Germinal center (tissue), 1 donor: ENCODE measurements around the gene ANKRD63.

Source experiments
- DNase-seq: peaks from one replicate; pipeline ENCODE4 v3.0.0; 2012; ENCODE audit warnings: mixed read lengths, low spot score

Gene ANKRD63

GRCh38 chr15:40282869-40283614 lies at the start of gene ANKRD63:
TSS of gene ANKRD63 (minus strand) at chr15:40283064. CDS start at chr15:40282586, 478 bp downstream.
- peak; percentile 74 for DNase-seq

GRCh38 chr15:40332113-40332781 lies 49.4 kb upstream of the ANKRD63 start:
- no peak for DNase-seq

GRCh38 chr15:40331637-40332036 lies 48.8 kb upstream of the ANKRD63 start:
- DNase-seq, result no peak

GRCh38 chr15:40331026-40331425 lies 48.2 kb upstream of the ANKRD63 start:
- DNase-seq, result no peak

GRCh38 chr15:40330368-40330836 lies 47.5 kb upstream of the ANKRD63 start:
- DNase-seq, result no peak

GRCh38 chr15:40329804-40330203 lies 46.9 kb upstream of the ANKRD63 start:
- no peak for DNase-seq

- no peak for DNase-seq
These were observed 45.9 kb upstream of the ANKRD63 start for GRCh38 chr15:40328751-40329150.

- DNase-seq, result no peak
These were observed 45.3 kb upstream of the ANKRD63 start for GRCh38 chr15:40328176-40328575.

GRCh38 chr15:40327457-40327856 lies 44.6 kb upstream of the ANKRD63 start:
- DNase-seq, result no peak

GRCh38 chr15:40325700-40326099 lies 42.8 kb upstream of the ANKRD63 start:
- no peak for DNase-seq

GRCh38 chr15:40325188-40325587 lies 42.3 kb upstream of the ANKRD63 start:
- no peak for DNase-seq

GRCh38 chr15:40323953-40324937 lies 41.4 kb upstream of the ANKRD63 start:
- peak; percentile 34 for DNase-seq

- DNase-seq, result peak; percentile 95
These were observed 40.5 kb upstream of the ANKRD63 start, which contains the start of gene INAFM2 for GRCh38 chr15:40323239-40323952. TSS of gene INAFM2 (plus strand) at chr15:40323692. CDS start at chr15:40324056, 364 bp downstream.

- no peak for DNase-seq
These were observed 39.8 kb upstream of the ANKRD63 start for GRCh38 chr15:40322531-40323238.

- DNase-seq, result peak; percentile 78
These were observed 38.1 kb upstream of the ANKRD63 start for GRCh38 chr15:40320931-40321371.

- DNase-seq, result no peak
These were observed 37.5 kb upstream of the ANKRD63 start for GRCh38 chr15:40320409-40320808.

- DNase-seq, result no peak
These were observed 34.7 kb upstream of the ANKRD63 start for GRCh38 chr15:40317580-40317979.

- DNase-seq, result no peak
These were observed 34.1 kb upstream of the ANKRD63 start for GRCh38 chr15:40316931-40317330.

GRCh38 chr15:40314723-40315276 lies 31.9 kb upstream of the ANKRD63 start:
- DNase-seq, result no peak
